ENCODE results near the gene ITGA11. TPM values are rescaled to one million over a fixed set of nuclear protein-coding genes. Genes with fewer than 3 reads are reported as not detected.

Gene ITGA11
- total RNA-seq, 2 donors from 2014 or later = 0.99 to 1.0 TPM

DNA sequence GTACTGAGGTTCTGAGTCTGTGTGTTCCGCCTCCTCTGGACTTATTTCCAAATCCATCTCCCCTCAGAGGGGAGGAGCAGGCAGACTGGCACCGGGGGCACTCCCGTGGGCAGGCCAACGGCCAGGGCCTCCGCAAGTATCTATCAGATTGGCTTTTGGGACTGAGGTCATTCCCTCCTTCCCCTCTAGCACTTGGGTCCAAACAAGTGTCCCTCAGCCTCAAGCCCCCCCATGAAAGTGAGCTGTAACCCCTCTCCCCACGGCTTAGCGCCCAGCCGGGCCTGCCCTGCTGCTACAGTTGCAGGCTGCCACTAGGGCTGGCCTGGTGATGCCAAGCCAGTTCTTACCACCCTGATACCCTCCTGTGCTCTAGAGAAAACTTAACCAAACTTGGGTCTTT, 17.4 kb downstream of the ITGA11 start:
- Histone ChIP-seq H3K36me3 (replicated peaks in 1 of 2; ENCODE audit: insufficient read depth in 1 of 2, low read depth in 2 of 2) (no peaks in the 10 kb centered on the region), H3K27ac (no peak overlapping the region), H3K27me3 (no peaks in the 10 kb centered on the region), H3K4me1 (no peaks in the 10 kb centered on the region), H3K9me3 (no peaks in the 10 kb centered on the region), H3K4me3 (no peak overlapping the region)
- ATAC-seq (no peak), DNase-seq (no peak)
- intact Hi-C loops (cut with DNase I) = no loop called here
- 88 to 90% methylated on average over 8 of the region's 8 CpGs for whole genome bisulfite sequencing, 2 donors
- TF ChIP-seq, protein P1, sequence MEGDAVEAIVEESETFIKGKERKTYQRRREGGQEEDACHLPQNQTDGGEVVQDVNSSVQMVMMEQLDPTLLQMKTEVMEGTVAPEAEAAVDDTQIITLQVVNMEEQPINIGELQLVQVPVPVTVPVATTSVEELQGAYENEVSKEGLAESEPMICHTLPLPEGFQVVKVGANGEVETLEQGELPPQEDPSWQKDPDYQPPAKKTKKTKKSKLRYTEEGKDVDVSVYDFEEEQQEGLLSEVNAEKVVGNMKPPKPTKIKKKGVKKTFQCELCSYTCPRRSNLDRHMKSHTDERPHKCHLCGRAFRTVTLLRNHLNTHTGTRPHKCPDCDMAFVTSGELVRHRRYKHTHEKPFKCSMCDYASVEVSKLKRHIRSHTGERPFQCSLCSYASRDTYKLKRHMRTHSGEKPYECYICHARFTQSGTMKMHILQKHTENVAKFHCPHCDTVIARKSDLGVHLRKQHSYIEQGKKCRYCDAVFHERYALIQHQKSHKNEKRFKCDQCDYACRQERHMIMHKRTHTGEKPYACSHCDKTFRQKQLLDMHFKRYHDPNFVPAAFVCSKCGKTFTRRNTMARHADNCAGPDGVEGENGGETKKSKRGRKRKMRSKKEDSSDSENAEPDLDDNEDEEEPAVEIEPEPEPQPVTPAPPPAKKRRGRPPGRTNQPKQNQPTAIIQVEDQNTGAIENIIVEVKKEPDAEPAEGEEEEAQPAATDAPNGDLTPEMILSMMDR (IDR thresholded peaks at IDR 0.05) = no peak
- no peak for TF ChIP-seq POLR2A (IDR thresholded peaks at IDR 0.05)

DNA sequence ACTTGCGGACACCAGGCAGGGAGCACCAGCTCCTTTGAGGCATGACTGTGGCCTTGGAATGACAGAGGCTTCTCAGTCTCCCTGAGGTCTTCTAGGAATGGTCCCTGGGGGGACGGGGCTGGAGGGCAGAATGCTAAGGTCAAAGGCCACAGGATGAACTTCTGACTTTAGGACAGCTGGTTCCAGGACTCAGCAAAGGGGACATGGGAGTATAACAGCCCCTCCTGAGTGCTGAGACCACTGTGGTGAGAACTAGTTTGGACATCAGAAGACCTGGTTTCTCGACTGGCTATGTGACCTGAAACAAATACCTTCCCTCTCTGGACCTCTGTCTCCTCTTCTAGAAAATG, 17.8 kb downstream of the ITGA11 start:
- intact Hi-C loops (cut with DNase I) = no loop called here
- Histone ChIP-seq H3K27ac (no peak overlapping the region), H3K4me1 (no peaks in the 10 kb centered on the region), H3K36me3 (replicated peaks in 1 of 2; ENCODE audit: insufficient read depth in 1 of 2, low read depth in 2 of 2) (no peaks in the 10 kb centered on the region), H3K9me3 (no peaks in the 10 kb centered on the region), H3K4me3 (no peak overlapping the region), H3K27me3 (no peaks in the 10 kb centered on the region)
- TF ChIP-seq POLR2A (IDR thresholded peaks at IDR 0.05) = no peak
- TF ChIP-seq, protein P1 (IDR thresholded peaks at IDR 0.05) = no peak
- ATAC-seq = no peak
- no peak for DNase-seq
- 67 to 92% methylated on average over 1 to 3 of the region's 3 CpGs for WGBS, 2 donors

DNA sequence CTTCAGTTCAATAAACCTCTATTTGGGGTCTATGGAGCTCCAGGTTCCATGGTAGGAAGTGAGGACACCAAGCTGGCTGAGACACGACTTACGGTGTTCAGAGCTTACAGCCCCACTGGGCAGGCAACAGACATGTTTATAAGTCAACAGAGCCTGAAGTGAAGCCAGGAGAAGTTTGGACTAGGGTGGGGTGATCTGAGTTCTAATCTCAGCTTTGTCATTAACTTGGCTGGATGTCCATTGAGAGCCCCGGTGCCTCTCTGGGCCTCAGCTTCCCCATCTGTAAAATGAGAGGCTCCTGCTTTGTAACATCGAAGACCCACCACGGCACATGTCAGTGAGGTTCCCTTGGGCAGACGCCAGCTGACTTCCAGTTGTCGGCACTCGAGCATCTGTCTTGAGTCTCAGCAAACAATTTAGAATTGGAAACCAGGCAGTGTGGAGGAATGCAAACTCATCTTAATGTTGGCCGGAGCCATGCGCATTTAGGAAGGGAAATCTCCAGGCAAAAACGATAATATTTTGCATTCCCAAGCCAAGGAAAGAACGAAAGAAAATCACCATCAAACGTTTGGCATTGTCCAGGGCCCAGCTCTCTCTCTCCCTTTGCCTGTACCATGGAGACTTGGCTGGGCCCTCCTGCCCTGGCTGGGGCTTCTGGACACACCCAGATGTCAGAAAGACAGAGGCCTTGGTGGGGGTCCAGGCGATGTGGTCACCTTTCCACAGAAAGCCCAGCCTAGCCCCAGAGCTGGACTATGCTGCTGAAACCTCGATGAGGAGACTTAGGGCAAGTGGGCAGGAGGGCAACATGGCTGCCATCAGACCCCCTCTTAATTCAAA, 18.4 kb downstream of the ITGA11 start:
- H3K27me3 ChIP-seq = no peaks in the 10 kb centered on the region
- no peaks in the 10 kb centered on the region for H3K9me3 ChIP-seq
- ATAC-seq (no peak), DNase-seq (peak in 2 of 4 donors; percentile 13 to 14)
- no peak for TF ChIP-seq POLR2A (IDR thresholded peaks at IDR 0.05)
- TF ChIP-seq, protein P1 (IDR thresholded peaks at IDR 0.05) = no peak
- H3K36me3 ChIP-seq (replicated peaks in 1 of 2; ENCODE audit: insufficient read depth in 1 of 2, low read depth in 2 of 2) = no peaks in the 10 kb centered on the region
- H3K4me3 ChIP-seq = no peak overlapping the region
- intact Hi-C loops (cut with DNase I) = no loop called here
- H3K27ac ChIP-seq = no peak overlapping the region
- no peaks in the 10 kb centered on the region for H3K4me1 ChIP-seq
- 80 to 86% methylated on average over 13 to 15 of the region's 15 CpGs for WGBS, 2 donors

DNA sequence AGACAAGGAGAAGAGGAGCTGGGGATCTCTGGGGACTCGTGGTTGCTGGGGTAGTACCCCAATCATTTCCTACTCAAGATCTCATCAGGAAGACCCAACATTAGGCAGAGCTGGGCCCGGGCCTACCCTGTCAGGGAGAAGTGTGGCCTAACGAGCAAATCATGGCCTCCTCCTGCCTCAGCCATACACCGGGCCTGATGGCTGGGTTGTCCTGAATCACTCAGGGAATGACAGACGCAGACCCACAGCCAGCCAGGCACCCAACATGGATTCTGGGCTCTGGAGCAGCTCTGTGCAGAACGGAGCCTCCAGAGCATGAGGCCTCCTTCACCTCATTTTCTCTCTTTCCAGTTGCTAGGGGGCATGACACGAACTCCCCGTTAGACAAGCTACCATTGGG, 19.7 kb downstream of the ITGA11 start:
- no peak for TF ChIP-seq POLR2A (IDR thresholded peaks at IDR 0.05)
- TF ChIP-seq, protein P1 (IDR thresholded peaks at IDR 0.05) = no peak
- 83% methylated on average over 8 of the region's 8 CpGs for WGBS, 2 donors
- ATAC-seq (no peak), DNase-seq (no peak)
- Histone ChIP-seq H3K27ac (no peak overlapping the region), H3K36me3 (replicated peaks in 1 of 2; ENCODE audit: insufficient read depth in 1 of 2, low read depth in 2 of 2) (no peaks in the 10 kb centered on the region), H3K4me3 (no peak overlapping the region), H3K9me3 (no peaks in the 10 kb centered on the region), H3K4me1 (no peaks in the 10 kb centered on the region), H3K27me3 (no peaks in the 10 kb centered on the region)
- intact Hi-C loops (cut with DNase I) = no loop called here

DNA sequence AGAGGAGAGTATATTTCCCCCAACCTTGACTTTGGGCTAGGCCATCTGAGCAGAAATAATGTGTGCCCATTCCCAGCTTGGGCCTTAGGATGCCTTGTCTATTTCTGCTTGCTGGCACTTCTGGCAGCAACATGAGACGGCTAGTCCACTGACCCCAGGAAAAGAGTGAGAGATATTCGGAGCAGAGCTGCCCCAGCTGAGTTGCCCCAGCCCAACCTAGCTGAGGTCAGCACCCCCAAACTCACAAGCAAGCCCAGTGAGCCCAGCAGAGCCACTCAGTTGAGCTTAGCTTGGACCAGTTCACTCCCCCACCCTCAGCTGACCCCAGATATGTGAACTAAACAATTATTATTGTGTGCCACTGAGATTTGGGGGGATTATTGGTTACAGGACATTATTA, 20.2 kb downstream of the ITGA11 start:
- Histone ChIP-seq H3K27me3 (no peaks in the 10 kb centered on the region), H3K4me3 (no peak overlapping the region), H3K27ac (no peak overlapping the region), H3K9me3 (no peaks in the 10 kb centered on the region), H3K36me3 (replicated peaks in 1 of 2; ENCODE audit: insufficient read depth in 1 of 2, low read depth in 2 of 2) (no peaks in the 10 kb centered on the region), H3K4me1 (no peaks in the 10 kb centered on the region)
- 81 to 88% methylated on average over 2 of the region's 2 CpGs for WGBS, 2 donors
- TF ChIP-seq, protein P1 (IDR thresholded peaks at IDR 0.05) = no peak
- TF ChIP-seq POLR2A (IDR thresholded peaks at IDR 0.05) = no peak
- intact Hi-C loops (cut with DNase I) = no loop called here
- DNase-seq = no peak
- no peak for ATAC-seq
